ENCODE measurements around the gene KIF5A.

Gene KIF5A

GRCh38 chr12:57520053-57520818 is 29.6 kb upstream of the KIF5A start, which contains the start of gene DDIT3:
Gene DDIT3, minus strand, starts transcription at chr12:57520514. Its CDS starts 3,108 bp downstream, at chr12:57517406.
- peak; percentile 99 for DNase-seq

- DNase-seq, result no peak
Observed at GRCh38 chr12:57521525-57522010, 28.3 kb upstream of the KIF5A start.

DNA sequence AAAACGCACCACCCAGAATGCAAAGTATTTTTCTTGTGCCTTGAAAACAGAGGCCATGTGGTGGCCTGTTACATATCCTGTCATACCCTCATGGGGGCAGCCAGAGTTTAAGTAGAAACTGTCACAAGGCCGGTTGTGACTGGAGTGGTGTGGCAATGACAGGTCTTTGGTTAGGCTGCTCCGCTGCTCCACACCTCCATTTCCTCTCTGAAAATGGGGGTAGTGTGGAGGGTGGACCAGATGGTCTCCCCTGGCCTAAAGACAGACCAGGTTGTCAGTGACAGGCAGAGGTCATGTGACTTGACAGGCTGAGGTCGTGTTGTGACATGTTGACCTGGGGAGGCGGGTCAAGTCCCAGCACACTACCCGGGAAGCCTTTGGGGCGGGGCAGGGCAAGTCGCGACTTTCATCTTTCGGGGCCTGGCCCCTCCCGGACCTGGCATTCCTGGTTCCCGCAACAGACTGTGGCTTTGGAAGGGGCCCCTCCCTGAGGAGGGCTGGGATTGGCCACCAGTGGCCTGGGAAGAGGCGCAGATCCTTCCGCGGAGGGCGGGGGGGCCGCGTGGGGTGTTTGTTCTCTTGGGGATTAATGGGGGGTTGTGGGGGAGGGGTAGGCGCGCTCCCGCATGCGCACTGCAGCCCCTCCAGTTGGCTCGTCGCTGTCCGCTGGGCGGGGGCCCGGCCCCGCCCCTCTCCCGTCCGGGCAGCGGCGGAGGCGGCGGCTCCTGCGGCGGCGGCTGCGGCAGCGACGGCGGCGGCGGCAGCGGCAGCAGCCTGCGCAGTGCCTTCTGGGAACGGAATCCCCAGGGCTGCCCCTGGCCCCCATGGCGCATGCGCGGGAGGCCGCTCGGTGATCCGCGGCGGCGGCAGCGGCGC is 27.6 kb upstream of the KIF5A start, which contains the start of gene MBD6:
MBD6 (plus strand) TSS at position 814 of the 876 bp plus-strand sequence. CDS start 1,480 bp downstream, outside the sequence.
- peak; percentile 94 for DNase-seq

DNA sequence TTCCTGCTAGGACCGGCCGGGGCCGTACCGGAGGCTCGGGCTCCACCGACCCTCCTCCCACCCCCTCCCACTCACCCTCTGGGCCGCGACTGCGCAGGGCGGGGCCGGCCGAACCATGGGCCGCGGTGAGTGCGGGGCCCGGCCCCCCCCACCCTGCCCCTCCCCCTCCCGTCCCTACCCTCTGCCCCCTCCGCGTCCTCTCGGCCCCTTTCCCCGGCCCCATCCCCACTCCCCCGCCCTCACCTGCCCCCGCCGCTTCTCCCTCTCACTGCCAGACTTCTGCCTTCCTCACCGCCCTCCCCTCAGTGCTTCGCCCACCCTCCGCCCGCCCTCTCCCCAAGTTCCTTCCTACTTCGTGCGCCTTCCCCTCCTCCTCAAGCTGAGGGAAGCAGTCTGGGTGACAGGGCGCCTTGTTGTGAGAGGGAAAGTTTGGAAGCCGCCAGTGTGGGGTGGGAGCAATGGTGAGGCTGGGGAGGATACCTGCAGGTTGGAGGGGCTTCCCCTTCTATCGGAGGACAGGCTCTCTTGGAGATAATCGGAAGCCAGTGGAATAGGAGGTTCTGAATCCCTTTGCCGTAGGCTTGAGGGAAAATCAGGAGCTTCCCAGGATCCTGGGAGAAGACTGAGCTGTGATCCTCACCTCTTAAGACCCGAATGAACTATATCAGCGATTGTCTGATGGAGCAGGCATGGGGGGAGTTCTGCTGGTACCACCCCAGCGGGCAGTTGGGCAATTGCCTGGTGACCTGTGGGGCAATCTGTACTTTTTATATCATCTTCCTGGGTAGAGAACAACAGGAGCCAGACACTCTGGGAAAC is 26.7 kb upstream of the KIF5A start:
- no peak for DNase-seq

DNA sequence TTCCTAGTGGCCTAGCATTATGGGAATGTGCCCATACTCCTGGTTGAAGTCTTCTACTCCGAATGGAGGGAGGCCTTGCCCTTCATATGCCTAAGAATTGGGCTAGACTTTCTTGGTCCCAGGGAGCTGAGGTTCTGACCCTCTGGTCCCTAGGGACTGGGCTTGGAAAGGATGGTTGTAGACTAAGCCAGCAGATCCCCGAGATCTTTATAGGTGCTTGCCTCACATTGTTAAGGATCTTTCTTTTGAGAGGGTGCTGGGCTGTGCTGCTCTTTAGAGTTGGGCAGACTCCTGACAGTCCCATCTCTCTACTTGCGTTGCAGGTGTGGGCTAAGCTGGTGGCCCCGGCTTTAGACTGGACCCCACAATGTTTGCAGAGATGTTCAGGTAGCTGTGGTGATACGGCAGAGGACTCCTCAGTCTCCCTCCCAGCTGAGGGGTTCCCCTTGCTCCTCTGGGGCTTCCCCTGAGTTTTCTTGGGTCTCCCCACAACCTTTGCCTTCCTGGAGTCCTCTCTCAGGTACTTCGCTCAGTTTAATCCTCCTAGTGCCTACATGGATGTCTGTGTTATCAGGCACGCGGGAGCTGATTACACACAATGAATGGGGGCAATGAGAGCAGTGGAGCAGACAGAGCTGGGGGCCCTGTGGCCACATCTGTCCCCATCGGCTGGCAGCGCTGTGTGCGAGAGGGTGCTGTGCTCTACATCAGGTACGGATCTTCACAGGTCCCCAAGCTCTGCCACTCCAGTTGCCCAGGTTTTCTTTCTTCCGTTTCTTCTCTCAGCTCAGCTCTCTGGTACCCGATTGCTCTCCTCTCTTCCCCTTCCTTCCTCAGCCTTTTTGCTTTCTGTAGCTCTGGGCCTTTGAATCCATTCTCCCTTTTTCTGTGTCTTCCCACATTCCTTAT is 25.9 kb upstream of the KIF5A start:
- peak; percentile 42 for DNase-seq

DNA sequence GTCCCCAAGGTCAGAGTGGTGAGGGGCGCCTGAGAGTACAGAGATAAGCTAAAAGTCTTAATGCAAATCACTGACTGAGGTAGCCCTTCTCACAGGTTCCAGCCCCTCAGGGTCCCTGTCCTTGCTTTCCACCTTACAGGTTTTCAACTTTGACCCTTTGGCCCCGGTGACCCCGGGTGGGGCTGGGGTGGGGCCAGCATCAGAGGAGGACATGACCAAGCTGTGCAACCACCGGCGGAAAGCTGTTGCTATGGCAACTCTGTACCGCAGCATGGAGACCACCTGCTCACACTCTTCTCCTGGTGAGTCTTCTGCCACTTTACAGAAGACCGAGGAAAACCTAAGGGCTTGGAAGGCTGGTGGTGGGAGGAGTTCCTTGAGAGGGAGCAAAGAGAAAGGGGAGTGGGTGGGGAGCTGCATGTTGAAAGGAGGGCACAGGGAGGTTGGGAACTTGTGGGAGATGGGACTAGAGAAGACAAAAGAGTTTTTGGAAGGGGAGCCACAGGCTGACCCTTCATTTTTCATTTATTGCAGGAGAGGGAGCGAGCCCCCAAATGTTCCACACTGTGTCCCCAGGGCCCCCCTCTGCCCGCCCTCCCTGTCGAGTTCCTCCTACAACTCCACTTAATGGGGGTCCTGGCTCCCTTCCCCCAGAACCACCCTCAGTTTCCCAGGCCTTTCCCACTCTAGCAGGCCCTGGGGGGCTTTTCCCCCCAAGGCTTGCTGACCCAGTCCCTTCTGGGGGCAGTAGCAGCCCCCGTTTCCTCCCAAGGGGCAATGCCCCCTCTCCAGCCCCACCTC is 24.8 kb upstream of the KIF5A start:
- no peak for DNase-seq

GRCh38 chr12:57525615-57526383 is 24.0 kb upstream of the KIF5A start:
- DNase-seq, result no peak

GRCh38 chr12:57526477-57527126 is 23.2 kb upstream of the KIF5A start:
- DNase-seq, result no peak

DNA sequence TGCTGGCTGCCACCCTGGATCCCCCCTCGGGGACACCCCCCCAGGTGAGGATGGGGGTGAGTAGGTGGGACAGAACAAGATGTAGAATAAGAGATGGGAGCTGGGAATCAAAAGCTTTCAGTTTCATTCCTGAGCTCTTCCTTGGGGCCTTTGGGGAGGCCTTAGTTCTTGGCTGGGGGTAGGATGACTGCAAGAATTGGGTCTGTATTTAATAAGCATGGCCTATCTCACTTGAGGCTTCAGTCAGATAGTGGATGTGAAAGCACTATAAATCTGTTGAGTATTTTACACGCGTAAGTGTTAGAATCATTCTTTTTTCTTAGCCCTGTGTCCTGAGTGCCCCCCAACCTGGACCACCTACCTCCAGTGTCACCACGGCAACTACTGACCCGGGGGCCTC is 22.7 kb upstream of the KIF5A start:
- DNase-seq, result no peak

GRCh38 chr12:57528176-57528575 is 21.7 kb upstream of the KIF5A start:
- DNase-seq, result no peak

GRCh38 chr12:57528831-57529555 is 20.9 kb upstream of the KIF5A start:
- DNase-seq, result no peak

DNA sequence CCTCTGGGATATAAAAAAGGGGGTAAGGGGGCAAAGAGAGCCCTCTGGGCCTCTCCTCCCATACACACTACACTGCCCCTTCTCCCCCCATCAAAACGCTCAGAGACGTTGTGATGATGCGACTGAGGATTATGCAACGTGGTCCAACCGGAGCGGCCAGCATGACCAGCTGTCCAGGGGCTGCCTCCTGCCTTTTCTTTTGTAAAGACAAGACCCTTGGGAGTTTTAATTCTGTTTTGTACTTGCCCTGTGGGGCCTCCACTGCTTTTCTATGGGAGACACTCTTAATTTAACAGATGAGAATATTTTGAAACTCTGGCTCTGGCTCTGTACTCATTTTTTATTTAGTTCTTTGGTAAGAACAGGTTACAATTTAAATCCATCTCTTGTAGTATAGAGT is 20.0 kb upstream of the KIF5A start:
- no peak for DNase-seq

DNA sequence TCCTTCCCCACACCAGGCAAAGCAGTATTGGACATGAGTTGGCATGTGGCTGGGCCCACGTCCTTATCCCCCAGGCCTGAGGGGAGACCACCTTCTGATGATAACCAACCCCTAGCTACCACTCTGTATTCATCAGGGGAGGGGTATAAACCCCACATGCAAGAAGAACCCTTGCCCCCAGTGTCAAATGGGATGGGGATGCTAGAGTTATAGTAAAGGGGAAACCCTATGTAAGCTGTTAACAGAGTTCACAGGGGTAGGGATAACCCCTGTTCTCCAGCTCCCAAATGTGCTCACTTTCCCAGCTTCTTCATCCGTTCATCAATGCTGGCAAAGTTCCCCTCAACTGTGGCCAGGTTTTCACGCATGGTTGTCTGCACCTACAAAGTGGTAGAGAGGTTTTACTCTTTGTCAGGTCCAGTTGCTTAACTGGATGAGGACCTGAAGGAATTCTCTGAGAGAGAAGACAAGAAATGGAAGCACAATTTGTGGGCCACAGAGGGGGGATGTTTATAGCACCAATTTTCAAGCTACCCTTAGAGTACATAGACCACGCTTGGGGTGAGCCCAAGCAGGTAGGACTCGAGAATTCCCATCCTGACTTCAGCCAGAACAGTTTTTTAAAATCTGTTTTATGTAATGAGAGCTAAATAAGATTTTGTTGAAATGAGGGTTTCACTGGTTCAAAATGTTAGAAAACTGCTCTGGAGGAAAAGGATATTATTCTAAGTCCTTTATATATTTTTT is 19.3 kb upstream of the KIF5A start:
- DNase-seq, result no peak

GRCh38 chr12:57531836-57532235 is 18.0 kb upstream of the KIF5A start:
- no peak for DNase-seq

GRCh38 chr12:57533108-57533507 is 16.7 kb upstream of the KIF5A start:
- no peak for DNase-seq

DNA sequence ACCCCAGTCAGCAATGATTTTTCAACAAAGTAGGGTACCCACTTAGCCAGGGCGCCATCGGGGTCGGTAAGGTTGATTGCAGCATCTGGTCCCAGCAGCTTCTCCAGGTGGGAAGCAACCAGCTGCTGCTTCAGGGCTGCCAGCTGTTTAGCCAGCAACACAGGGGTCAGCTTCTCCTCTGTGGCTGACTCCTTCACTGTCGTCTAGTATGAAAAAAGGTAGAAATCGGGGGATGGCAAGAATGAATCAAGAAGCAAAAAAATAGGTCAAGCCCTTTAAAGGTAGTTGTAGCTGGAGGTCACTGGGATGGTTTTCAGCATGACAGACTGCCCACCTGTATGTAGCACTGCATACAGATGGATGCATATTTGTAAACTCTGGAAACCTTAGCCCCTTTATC is 15.6 kb upstream of the KIF5A start:
- DNase-seq, result no peak

- DNase-seq, result no peak
Observed at GRCh38 chr12:57534991-57535543, 14.8 kb upstream of the KIF5A start.
